GM12865 (cell line): ENCODE data around the gene HIVEP1.

Source experiments
- DNase-seq: peaks from one replicate; pipeline ENCODE4 v3.0.0; 2010; ENCODE audit warnings: low read depth
- H3K4me3 ChIP-seq: 2 replicates; pipeline ENCODE4 v1.5.1; 2011; ENCODE audit warnings: mild to moderate bottlenecking, low read depth, low read length, control low read depth
- TF ChIP-seq, protein P1 (sequence below): IDR thresholded peaks from 2 replicates; pipeline ENCODE4 v1.5.1; 2011; ENCODE audit warnings: low read length, control low read depth, low read depth, inconsistent platforms; ENCODE audit not compliant: insufficient read depth; ENCODE audit errors: missing control alignments

HIVEP1 gene

GRCh38 chr6:12116978-12117377, 104.9 kb downstream of the HIVEP1 start:
- no peak for DNase-seq
- TF ChIP-seq, protein P1, sequence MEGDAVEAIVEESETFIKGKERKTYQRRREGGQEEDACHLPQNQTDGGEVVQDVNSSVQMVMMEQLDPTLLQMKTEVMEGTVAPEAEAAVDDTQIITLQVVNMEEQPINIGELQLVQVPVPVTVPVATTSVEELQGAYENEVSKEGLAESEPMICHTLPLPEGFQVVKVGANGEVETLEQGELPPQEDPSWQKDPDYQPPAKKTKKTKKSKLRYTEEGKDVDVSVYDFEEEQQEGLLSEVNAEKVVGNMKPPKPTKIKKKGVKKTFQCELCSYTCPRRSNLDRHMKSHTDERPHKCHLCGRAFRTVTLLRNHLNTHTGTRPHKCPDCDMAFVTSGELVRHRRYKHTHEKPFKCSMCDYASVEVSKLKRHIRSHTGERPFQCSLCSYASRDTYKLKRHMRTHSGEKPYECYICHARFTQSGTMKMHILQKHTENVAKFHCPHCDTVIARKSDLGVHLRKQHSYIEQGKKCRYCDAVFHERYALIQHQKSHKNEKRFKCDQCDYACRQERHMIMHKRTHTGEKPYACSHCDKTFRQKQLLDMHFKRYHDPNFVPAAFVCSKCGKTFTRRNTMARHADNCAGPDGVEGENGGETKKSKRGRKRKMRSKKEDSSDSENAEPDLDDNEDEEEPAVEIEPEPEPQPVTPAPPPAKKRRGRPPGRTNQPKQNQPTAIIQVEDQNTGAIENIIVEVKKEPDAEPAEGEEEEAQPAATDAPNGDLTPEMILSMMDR: no peak
- no peak overlapping the region for H3K4me3 ChIP-seq

DNA sequence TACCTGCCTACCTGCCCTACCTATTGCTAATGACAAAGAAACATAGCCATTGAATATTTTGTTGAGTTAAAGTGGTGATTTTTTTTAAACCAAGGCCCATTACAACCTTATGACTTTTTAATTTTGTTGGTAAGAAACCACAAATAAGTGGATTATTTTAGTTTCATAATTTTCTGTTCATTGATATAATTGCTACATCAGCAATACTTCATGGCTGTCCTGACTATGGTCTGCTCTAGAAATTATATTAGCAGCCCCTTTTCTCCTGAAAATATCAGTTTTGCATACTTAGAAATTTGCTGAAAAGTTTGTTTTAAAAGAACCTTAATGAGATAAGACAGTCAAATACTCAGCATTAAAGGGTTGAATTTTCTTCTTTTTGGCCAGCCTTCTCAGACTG, 106.5 kb downstream of the HIVEP1 start:
- H3K4me3 ChIP-seq: no peak overlapping the region
- no peak for DNase-seq
- TF ChIP-seq, protein P1: no peak

DNA sequence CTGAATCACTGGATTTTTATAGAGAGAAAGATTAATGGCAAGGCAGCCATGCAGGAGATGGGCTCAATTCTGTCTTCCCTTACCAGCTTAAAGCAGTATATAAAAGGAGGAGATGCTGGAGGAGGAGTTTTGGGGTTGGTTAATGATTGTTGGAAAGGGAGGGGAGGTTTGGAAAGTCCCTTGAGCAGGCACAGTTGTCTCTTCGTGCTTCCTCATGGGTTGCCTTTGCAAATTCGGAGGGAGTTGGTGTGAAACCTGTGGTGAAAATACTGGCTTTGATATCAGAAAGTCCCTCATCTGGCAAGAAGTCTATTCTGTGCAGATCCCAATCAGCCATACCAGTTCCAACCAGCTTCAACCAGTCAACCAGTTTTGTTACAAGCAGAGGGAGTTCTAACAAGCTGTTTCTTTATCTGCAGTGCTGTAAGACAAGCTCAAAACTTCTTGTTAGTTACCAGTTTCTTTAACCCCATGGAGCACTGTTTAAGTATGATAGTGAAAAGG, 107.0 kb downstream of the HIVEP1 start:
- TF ChIP-seq, protein P1: no peak
- DNase-seq: peak; percentile 90
- H3K4me3 ChIP-seq: no peak overlapping the region; the same call in 1 of the 2 replicates

DNA sequence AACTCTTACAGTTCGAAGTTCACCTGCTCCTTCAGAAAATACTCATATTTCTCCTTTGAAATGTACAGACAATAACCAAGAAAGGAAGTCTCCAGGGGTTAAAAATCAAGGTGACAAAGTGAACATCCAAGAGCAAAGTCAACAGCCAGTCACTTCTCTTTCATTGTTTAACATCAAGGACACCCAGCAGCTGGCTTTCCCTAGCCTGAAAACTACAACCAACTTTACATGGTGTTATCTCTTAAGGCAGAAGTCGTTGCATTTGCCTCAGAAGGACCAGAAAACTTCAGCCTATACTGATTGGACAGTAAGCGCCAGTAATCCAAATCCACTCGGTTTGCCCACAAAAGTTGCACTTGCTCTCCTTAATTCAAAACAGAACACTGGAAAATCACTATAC, 113.3 kb downstream of the HIVEP1 start:
- no peak overlapping the region for H3K4me3 ChIP-seq
- no peak for DNase-seq
- TF ChIP-seq, protein P1: no peak

DNA sequence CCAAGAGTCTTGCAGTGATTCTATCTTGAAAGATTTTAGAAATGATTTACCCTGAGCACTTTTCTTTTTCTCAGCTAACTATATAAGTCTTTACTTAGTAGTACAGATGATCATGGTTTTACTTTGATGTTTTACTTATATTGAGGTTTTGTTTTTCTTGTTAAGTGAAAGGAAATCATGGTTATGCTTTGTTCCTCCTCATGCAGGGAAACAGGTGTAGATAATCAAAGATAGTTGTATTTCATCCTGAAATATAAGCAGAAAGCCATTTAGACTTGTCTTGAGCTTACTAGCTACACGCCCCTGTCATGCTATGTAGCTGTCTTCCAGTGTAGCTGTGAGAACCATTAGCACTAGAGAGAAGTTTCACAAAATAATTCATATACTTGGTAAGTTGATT, 113.9 kb downstream of the HIVEP1 start:
- H3K4me3 ChIP-seq: no peak overlapping the region
- TF ChIP-seq, protein P1: no peak
- DNase-seq: no peak

DNA sequence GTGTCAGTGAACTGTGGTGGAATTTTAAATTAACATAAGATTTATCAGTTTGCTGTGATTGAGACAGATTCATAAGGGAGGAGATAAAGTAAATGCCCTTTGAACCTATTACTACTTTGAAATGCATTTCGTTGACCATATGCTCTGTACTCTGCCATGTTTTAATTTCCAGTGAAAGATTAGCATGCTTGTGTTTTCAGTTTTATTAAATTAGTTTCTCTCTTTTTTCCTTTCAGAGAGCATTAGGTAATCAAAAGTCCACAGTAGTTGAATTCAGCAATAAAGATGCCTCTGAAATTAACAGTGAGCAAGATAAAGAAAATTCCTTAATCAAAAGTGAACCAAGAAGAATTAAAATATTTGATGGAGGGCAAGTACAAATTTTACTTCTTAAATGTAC, 117.4 kb downstream of the HIVEP1 start:
- DNase-seq: no peak
- no peak overlapping the region for H3K4me3 ChIP-seq
- TF ChIP-seq, protein P1: no peak

- TF ChIP-seq, protein P1: no peak
- no peak for DNase-seq
- no peak overlapping the region for H3K4me3 ChIP-seq
Observed at GRCh38 chr6:12132351-12133222, 120.5 kb downstream of the HIVEP1 start.
